A549 (cell line): ENCODE data around the gene UQCC3.

ENCODE experiments used
- RCOR1 ChIP-seq: fragments of 150-350 bp; IDR thresholded peaks from 2 replicates; pipeline ENCODE4 v1.6.1; 2014; ENCODE audit warnings: antibody characterized with exemption, low read length, low read depth
- TF ChIP-seq, protein P1 (sequence below): fragments of 450-650 bp; IDR thresholded peaks from 2 replicates; pipeline ENCODE4 v1.6.1; 2014; ENCODE audit warnings: antibody characterized with exemption

GRCh38 chr11:62632492-62632891 is 39.0 kb upstream of the UQCC3 start:
- no peak for TF ChIP-seq RCOR1
- TF ChIP-seq, protein P1, sequence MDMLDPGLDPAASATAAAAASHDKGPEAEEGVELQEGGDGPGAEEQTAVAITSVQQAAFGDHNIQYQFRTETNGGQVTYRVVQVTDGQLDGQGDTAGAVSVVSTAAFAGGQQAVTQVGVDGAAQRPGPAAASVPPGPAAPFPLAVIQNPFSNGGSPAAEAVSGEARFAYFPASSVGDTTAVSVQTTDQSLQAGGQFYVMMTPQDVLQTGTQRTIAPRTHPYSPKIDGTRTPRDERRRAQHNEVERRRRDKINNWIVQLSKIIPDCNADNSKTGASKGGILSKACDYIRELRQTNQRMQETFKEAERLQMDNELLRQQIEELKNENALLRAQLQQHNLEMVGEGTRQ, result no peak
